ENCODE measurements around the gene SHISAL1. TPM values are rescaled to one million over a fixed set of nuclear protein-coding genes. Genes with fewer than 3 reads are reported as not detected.

SHISAL1 gene
- total RNA-seq, 4 donors from 2014 or later: 6.6 to 20.4 (median 12.4) TPM

DNA sequence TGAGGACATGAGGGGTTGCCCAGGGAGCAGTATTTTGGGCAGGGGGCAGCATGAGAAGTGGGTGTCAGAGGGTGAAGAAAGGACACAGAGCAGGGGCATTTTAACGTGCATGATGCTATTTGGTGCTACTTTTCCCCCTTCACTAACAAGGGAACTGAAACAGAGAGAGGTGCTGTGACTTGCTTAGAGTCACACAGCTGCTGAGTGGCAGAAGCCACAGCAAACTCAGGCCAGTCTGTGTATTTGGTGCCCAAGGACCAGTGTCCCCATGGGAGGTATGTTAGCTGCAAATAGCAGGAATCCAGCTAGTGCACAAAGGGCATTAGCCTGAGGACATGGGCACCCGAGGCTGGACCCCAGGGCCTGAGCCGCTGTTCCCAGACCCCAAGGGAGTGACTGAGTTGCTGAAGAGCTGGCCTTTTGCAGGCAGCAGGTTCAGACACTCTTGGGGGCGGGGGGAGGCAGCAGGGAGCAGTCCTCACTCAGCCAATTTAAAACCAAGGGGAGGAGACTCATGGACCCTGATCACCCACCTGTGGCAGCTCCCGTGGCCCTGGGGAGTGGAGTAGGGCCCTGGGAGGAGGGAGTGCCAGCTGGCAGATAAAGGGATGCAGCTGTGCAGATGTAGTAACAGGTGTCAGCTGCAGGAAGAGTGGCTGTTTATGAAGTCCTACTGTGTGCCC lies 117.4 kb downstream of the SHISAL1 start:
- DNase-seq (ENCODE audit: extremely low spot score): no peak
- Histone ChIP-seq H3K4me1 (peaks cover 0 to 17% (median 13%) of the 10 kb centered on the region in 4 donors), H3K36me3 (no peaks in the 10 kb centered on the region), H3K9me3 (no peaks in the 10 kb centered on the region), H3K4me3 (no peak overlapping the region), H3K27me3 (peaks cover 0 to 60% (median 0%) of the 10 kb centered on the region in 4 donors), H3K27ac (replicated peaks in 1 of 4) (no peak overlapping the region)
- intact Hi-C loops (cut with DNase I): no loop called here
- WGBS: 63% methylated on average over 1 of the region's 5 CpGs
- TF ChIP-seq, protein P1, sequence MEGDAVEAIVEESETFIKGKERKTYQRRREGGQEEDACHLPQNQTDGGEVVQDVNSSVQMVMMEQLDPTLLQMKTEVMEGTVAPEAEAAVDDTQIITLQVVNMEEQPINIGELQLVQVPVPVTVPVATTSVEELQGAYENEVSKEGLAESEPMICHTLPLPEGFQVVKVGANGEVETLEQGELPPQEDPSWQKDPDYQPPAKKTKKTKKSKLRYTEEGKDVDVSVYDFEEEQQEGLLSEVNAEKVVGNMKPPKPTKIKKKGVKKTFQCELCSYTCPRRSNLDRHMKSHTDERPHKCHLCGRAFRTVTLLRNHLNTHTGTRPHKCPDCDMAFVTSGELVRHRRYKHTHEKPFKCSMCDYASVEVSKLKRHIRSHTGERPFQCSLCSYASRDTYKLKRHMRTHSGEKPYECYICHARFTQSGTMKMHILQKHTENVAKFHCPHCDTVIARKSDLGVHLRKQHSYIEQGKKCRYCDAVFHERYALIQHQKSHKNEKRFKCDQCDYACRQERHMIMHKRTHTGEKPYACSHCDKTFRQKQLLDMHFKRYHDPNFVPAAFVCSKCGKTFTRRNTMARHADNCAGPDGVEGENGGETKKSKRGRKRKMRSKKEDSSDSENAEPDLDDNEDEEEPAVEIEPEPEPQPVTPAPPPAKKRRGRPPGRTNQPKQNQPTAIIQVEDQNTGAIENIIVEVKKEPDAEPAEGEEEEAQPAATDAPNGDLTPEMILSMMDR (IDR thresholded peaks at IDR 0.05): no peak
- TF ChIP-seq POLR2AphosphoS5 (IDR thresholded peaks at IDR 0.05) (no peak), EP300 (IDR thresholded peaks at IDR 0.05) (no peak), POLR2A (IDR thresholded peaks at IDR 0.05; ENCODE audit: low read depth) (no peak)

DNA sequence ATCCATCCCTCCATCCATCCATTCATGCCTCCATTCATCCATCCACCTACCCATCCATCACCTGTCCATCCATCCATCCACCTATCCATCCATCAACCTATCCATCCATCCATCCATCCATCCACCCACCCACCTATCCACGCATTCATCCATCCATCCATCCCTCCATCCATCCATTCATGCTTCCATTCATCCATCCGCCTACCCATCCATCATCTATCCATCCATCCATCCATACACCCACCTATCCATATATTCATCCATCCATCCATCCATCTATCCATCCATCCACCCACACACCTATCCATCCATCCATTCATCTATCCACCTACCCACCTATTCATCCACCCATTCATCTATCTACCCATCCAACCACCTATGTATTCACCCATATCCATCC lies 118.2 kb downstream of the SHISAL1 start:
- no peak overlapping the region for H3K27ac ChIP-seq (replicated peaks in 1 of 4)
- intact Hi-C loops (cut with DNase I): no loop called here
- H3K4me3 ChIP-seq: no peak overlapping the region
- H3K27me3 ChIP-seq: peaks cover 0 to 52% (median 0%) of the 10 kb centered on the region in 4 donors
- peaks cover 0 to 17% (median 13%) of the 10 kb centered on the region in 4 donors for H3K4me1 ChIP-seq
- DNase-seq (ENCODE audit: extremely low spot score): no peak
- no peaks in the 10 kb centered on the region for H3K36me3 ChIP-seq
- no peak for TF ChIP-seq POLR2AphosphoS5 (IDR thresholded peaks at IDR 0.05)
- no peak for TF ChIP-seq EP300 (IDR thresholded peaks at IDR 0.05)
- no peak for TF ChIP-seq POLR2A (IDR thresholded peaks at IDR 0.05; ENCODE audit: low read depth)
- TF ChIP-seq, protein P1 (IDR thresholded peaks at IDR 0.05): no peak
- WGBS: 91% methylated on average over 2 of the region's 2 CpGs
- no peaks in the 10 kb centered on the region for H3K9me3 ChIP-seq

Other genes starting within 250 kb of the SHISAL1 start
- 10 to 100 TPM in 2 of 4 donors, 1 to 10 TPM in 2; 7.1 to 16.2 (median 11.2) TPM for gene PARVG, start 132.0 kb downstream of the SHISAL1 start, total RNA-seq
- gene RTL6, start 185.3 kb upstream of the SHISAL1 start, total RNA-seq: 10 to 100 TPM; 28.7 to 40.7 (median 35.5) TPM